ENCODE results near the gene CLEC3A.
"Not testable (repeated sequence)": the region's sequence is repeated elsewhere in the genome, so short reads cannot be mapped to it uniquely, and the experiment has no call there.

GRCh38 chr16:77992381-77992780 is 30.0 kb upstream of the CLEC3A start:
- not testable (repeated sequence) for TF ChIP-seq CTCF (conservative IDR thresholded peaks at IDR 0.05; ENCODE audit: low read length); EZH2phosphoT487 (IDR thresholded peaks at IDR 0.05; ENCODE audit: borderline replicate concordance)

Data from Loucy (cell line).